K562 (cell line): ENCODE results near the gene CSNK1G3. TPM values are rescaled to one million over a fixed set of nuclear protein-coding genes. Genes with fewer than 3 reads are reported as not detected.

Experiments
- FOXA1 ChIP-seq: fragments of 450-650 bp; IDR thresholded peaks from 2 replicates; pipeline ENCODE4 v1.6.1; 2016; ENCODE audit warnings: mild to moderate bottlenecking, borderline replicate concordance
- HNRNPH1 ChIP-seq: fragments of 200-400 bp; formaldehyde crosslinking; optimal IDR thresholded peaks from 2 replicates; pipeline ENCODE3; 2017; ENCODE audit warnings: low read depth, mild to moderate bottlenecking, low read length, moderate library complexity
- KAT8 ChIP-seq: fragments of 450-650 bp; IDR thresholded peaks from 2 replicates; pipeline ENCODE4 v1.6.1; 2016; ENCODE audit warnings: low read depth, mild to moderate bottlenecking
- LEF1 ChIP-seq: fragments of 450-650 bp; IDR thresholded peaks from 2 replicates; pipeline ENCODE4 v1.6.1; 2016; ENCODE audit warnings: mild to moderate bottlenecking
- MEF2D ChIP-seq: conservative IDR thresholded peaks from 2 replicates; pipeline ENCODE4 v1.6.1; 2016; ENCODE audit warnings: low read depth, missing genetic modification characterization, missing compliant biosample characterization
- NFE2L1 ChIP-seq: fragments of 450-650 bp; IDR thresholded peaks from 2 replicates; pipeline ENCODE4 v1.6.1; 2016; ENCODE audit warnings: missing genetic modification characterization, low read depth, mild to moderate bottlenecking, missing compliant biosample characterization, moderate library complexity, borderline replicate concordance
- RCOR1 ChIP-seq, 2 experiments: IDR thresholded peaks; 2 replicates each; pipeline ENCODE4 v1.6.1; 2012; ENCODE audit warnings: low read depth in 2 of 2, low read length in 2 of 2, borderline replicate concordance in 1 of 2, improper control_type of control experiment in 1 of 2
- SMARCB1 ChIP-seq: IDR thresholded peaks from 2 replicates; pipeline ENCODE4 v1.6.1; 2011; ENCODE audit warnings: improper control_type of control experiment, low read depth; ENCODE audit not compliant: insufficient read length
- ZKSCAN8 ChIP-seq: fragments of 200-800 bp; sonication (Bioruptor generic); IDR thresholded peaks from 2 replicates; pipeline ENCODE4 v1.6.1; 2016; ENCODE audit warnings: missing genetic modification characterization, missing compliant biosample characterization
- ZNF23 ChIP-seq: fragments of 250-450 bp; sonication (Bioruptor Pico); IDR thresholded peaks from 2 replicates; pipeline ENCODE4 v1.4.0; 2020; ENCODE audit warnings: mild to moderate bottlenecking
- ZNF444 ChIP-seq: fragments of 250-450 bp; sonication (Bioruptor Pico); IDR thresholded peaks from 2 replicates; pipeline ENCODE4 v1.4.0; 2020; ENCODE audit warnings: mild to moderate bottlenecking, moderate library complexity
- ZNF583 ChIP-seq: fragments of 250-450 bp; sonication (Bioruptor Pico); IDR thresholded peaks from 2 replicates; pipeline ENCODE4 v1.4.0; 2020
- polyA plus RNA-seq, 8 experiments: library from polyadenylated mRNA; depleted of rRNA in 4 of 8; stranded (reverse) in 5 of 8; unstranded in 3 of 8; fragments of >200 nt; fragmentation: Nextera tagmentation in 2 of 8; fragmentation: Illumina TruSeq in 1 of 8; extraction: Ambion mirVana in 2 of 8; extraction: Trizol in 1 of 8; gene quantifications; 2 replicates each; pipeline versions ENCODE4 v1.2.1 to v1.2.3, GENCODE V29; 2011 to 2014; ENCODE audit warnings: inconsistent platforms in 1 of 8, missing spikeins in 1 of 8
- total RNA-seq, 7 experiments: library from RNA; depleted of rRNA in 6 of 7; stranded (reverse); fragments of >200 nt in 6 of 7; fragmentation: Illumina TruSeq in 2 of 7; extraction: Trizol in 2 of 7; gene quantifications; 2 replicates each; pipeline versions ENCODE4 v1.2.1 to v1.2.3, GENCODE V29; 2011 to 2021; ENCODE audit warnings: low replicate concordance in 1 of 7
- TF ChIP-seq, protein P1 (sequence below): fragments of 450-650 bp; formaldehyde crosslinking; conservative IDR thresholded peaks from 2 replicates; pipeline ENCODE4 v1.4.0; 2022; ENCODE audit warnings: mild to moderate bottlenecking, missing genetic modification characterization
- TF ChIP-seq, protein P2 (sequence below): fragments of 250-450 bp; sonication (Bioruptor Pico); IDR thresholded peaks from 2 replicates; pipeline ENCODE4 v1.4.0; 2020; ENCODE audit warnings: mild to moderate bottlenecking, moderate library complexity
- TF ChIP-seq, protein P3 (sequence below), 2 experiments: fragments of 200-800 bp in 1 of 2; sonication (Bioruptor generic) in 1 of 2; sonication (generic) in 1 of 2; formaldehyde crosslinking in 1 of 2; IDR thresholded peaks in 1 of 2; conservative IDR thresholded peaks in 1 of 2; 2 replicates each; pipeline versions ENCODE4 v1.5.0 to v1.6.1; 2016 to 2020; ENCODE audit warnings: missing compliant biosample characterization in 1 of 2, missing genetic modification characterization in 1 of 2, missing genetic modification reagents in 1 of 2
- TF ChIP-seq, protein P4 (sequence below): fragments of 450-650 bp; formaldehyde crosslinking; IDR thresholded peaks from 2 replicates; pipeline ENCODE4 v1.4.0; 2020; ENCODE audit warnings: mild to moderate bottlenecking, moderate library complexity
- TF ChIP-seq, protein P5 (sequence below): fragments of 250-450 bp; sonication (Bioruptor Pico); IDR thresholded peaks from 2 replicates; pipeline ENCODE4 v1.8.0; 2021; ENCODE audit warnings: moderate library complexity, mild to moderate bottlenecking, inconsistent platforms

The CSNK1G3 gene
- total and polyA plus RNA-seq, 9 of the 15 experiments (the other 6 are each of a cell fraction or from before 2014, with no cell fraction given) = 8.3 to 27.6 (median 16.5) TPM

DNA sequence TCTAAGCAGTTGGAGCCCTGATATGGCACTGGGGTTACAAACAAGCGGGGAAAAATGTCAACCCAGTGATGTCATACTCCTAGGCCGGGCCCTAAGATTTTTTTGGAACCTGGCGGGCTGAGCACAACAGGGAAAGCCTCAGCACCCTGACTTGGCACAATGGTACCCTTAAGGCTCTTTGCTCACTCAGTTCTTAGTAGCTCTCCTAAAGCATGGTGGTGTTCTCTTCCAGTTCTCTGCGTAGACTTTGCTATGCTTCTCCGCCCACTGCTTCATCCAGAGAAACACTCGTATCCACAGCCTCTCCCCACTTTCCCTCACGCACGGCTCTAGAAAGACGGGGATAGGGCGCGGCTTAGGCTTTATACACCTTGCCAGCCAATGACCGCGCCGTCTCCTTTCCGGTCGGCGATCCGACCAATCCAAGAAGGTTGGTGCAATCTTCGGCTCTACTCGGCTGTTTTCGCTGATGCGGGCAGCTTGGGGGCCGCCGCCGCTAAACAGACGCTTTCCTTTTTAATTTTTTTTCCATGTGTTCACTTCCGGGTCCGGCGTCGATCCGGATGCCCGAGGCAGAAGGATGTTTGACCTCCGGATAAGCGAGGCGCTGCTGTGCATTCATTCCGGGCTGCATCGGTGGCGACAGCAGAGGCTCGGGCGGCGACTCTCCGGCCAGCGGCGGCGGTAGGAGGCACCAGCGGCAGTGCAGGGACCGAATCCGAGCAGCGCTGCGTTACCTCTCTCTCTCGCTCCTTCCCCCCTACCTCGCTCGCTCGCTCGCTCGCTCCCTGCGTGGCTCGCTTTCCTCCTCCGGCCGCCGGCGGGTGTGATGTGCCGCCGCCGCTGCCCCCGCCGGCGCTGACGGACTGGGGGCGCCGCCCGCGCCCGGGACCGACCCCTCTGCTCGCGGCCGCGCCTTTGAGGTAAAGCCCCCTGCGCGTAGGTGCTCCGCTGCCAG is at the start of gene CSNK1G3 (continued):
- TF ChIP-seq, protein P1, sequence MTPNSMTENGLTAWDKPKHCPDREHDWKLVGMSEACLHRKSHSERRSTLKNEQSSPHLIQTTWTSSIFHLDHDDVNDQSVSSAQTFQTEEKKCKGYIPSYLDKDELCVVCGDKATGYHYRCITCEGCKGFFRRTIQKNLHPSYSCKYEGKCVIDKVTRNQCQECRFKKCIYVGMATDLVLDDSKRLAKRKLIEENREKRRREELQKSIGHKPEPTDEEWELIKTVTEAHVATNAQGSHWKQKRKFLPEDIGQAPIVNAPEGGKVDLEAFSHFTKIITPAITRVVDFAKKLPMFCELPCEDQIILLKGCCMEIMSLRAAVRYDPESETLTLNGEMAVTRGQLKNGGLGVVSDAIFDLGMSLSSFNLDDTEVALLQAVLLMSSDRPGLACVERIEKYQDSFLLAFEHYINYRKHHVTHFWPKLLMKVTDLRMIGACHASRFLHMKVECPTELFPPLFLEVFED = no peak
- no peak for TF ChIP-seq MEF2D (tag)
- TF ChIP-seq ZKSCAN8 (CRISPR knock-in tag) = no peak
- TF ChIP-seq ZNF444 (CRISPR knock-in tag) = no peak
- TF ChIP-seq, protein P2, sequence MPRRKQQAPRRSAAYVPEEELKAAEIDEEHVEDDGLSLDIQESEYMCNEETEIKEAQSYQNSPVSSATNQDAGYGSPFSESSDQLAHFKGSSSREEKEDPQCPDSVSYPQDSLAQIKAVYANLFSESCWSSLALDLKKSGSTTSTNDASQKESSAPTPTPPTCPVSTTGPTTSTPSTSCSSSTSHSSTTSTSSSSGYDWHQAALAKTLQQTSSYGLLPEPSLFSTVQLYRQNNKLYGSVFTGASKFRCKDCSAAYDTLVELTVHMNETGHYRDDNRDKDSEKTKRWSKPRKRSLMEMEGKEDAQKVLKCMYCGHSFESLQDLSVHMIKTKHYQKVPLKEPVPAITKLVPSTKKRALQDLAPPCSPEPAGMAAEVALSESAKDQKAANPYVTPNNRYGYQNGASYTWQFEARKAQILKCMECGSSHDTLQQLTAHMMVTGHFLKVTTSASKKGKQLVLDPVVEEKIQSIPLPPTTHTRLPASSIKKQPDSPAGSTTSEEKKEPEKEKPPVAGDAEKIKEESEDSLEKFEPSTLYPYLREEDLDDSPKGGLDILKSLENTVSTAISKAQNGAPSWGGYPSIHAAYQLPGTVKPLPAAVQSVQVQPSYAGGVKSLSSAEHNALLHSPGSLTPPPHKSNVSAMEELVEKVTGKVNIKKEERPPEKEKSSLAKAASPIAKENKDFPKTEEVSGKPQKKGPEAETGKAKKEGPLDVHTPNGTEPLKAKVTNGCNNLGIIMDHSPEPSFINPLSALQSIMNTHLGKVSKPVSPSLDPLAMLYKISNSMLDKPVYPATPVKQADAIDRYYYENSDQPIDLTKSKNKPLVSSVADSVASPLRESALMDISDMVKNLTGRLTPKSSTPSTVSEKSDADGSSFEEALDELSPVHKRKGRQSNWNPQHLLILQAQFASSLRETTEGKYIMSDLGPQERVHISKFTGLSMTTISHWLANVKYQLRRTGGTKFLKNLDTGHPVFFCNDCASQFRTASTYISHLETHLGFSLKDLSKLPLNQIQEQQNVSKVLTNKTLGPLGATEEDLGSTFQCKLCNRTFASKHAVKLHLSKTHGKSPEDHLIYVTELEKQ = no peak
- no peak for TF ChIP-seq HNRNPH1
- TF ChIP-seq LEF1 = no peak
- TF ChIP-seq, protein P3, sequence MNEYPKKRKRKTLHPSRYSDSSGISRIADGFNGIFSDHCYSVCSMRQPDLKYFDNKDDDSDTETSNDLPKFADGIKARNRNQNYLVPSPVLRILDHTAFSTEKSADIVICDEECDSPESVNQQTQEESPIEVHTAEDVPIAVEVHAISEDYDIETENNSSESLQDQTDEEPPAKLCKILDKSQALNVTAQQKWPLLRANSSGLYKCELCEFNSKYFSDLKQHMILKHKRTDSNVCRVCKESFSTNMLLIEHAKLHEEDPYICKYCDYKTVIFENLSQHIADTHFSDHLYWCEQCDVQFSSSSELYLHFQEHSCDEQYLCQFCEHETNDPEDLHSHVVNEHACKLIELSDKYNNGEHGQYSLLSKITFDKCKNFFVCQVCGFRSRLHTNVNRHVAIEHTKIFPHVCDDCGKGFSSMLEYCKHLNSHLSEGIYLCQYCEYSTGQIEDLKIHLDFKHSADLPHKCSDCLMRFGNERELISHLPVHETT (CRISPR knock-in tag; conservative IDR thresholded peaks at IDR 0.05 in 1 of 2, IDR thresholded peaks at IDR 0.05 in 1 of 2) = no peak
- TF ChIP-seq KAT8 = no peak
- TF ChIP-seq RCOR1 (IDR thresholded peaks at IDR 0.05; ENCODE audit: borderline replicate concordance in 1 of 2, low read depth in 2 of 2, low read length in 2 of 2) = peak in 1 of 2 experiments; percentile 46; a peak in 1 of 4 replicates
- no peak for TF ChIP-seq ZNF583 (CRISPR knock-in tag)
- TF ChIP-seq, protein P4, sequence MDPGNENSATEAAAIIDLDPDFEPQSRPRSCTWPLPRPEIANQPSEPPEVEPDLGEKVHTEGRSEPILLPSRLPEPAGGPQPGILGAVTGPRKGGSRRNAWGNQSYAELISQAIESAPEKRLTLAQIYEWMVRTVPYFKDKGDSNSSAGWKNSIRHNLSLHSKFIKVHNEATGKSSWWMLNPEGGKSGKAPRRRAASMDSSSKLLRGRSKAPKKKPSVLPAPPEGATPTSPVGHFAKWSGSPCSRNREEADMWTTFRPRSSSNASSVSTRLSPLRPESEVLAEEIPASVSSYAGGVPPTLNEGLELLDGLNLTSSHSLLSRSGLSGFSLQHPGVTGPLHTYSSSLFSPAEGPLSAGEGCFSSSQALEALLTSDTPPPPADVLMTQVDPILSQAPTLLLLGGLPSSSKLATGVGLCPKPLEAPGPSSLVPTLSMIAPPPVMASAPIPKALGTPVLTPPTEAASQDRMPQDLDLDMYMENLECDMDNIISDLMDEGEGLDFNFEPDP (CRISPR knock-in tag) = no peak
- TF ChIP-seq FOXA1 = no peak
- TF ChIP-seq, protein P5, sequence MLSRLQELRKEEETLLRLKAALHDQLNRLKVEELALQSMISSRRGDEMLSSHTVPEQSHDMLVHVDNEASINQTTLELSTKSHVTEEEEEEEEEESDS (CRISPR knock-in tag) = no peak
- TF ChIP-seq NFE2L1 (tag) = no peak
- TF ChIP-seq ZNF23 (CRISPR knock-in tag) = no peak
- TF ChIP-seq SMARCB1 = no peak
